ENCODE data around the gene MON1B.
A peak's percentile ranks its signal among the peaks of the same experiment; 100 is the strongest.
"Not testable (repeated sequence)": the region's sequence is repeated elsewhere in the genome, so short reads cannot be mapped to it uniquely, and the experiment has no call there.

The MON1B gene

DNA sequence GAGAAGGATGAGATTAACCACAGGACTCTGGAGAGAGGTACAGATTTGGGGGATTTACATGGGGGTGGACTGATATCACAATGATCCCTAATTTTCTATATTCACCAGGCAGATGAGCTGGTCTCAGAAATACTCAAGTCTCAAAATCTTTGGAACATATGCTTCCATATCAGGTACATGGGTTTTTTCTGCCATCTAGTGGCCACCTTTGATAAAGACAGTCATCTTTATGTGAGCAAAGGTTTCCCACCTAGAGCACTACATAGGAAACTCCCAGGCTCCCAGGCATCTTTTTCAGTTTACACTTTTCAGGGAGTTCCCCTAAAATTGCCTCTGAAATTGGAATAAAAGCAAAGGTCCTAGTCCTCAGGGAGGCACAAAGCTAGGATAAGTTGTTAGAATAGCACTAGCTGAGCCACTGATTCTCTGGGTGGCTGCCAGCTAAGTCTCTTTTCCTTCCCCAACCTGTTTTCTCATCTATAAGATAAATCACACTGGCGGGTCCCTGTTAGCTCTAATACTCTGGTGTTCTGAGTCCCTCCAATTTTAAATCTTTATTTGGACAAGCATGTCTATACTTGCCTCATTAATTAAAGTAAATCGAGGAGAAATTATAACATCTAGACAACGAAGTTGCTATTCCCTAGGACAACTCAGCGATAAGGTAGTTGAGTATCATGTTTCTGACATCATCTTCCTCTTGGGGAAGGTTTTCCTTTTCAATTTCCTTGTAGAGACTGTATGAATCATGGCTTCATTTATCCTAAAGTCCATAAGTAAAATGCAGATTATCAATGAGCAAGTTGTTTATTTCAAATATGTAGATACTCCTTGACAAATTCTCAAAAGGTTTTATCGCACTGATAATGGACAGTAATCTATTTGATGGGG lies 19.0 kb upstream of the MON1B start:
- Histone ChIP-seq H3K9ac (ENCODE audit: low read depth, low read length) (no peak overlapping the region), H3K27me3 (ENCODE audit: control insufficient read depth, insufficient read depth, low read length) (no peaks in the 10 kb centered on the region), H3K4me3 (ENCODE audit: low read depth, low read length) (no peak overlapping the region), H3K4me1 (ENCODE audit: control insufficient read depth, insufficient read depth, low read length) (no peaks in the 10 kb centered on the region), H3K36me3 (ENCODE audit: control insufficient read depth, insufficient read depth, low read length) (no peaks in the 10 kb centered on the region), H3K9me3 (ENCODE audit: control insufficient read depth, insufficient read depth, low read length) (no peaks in the 10 kb centered on the region)

DNA sequence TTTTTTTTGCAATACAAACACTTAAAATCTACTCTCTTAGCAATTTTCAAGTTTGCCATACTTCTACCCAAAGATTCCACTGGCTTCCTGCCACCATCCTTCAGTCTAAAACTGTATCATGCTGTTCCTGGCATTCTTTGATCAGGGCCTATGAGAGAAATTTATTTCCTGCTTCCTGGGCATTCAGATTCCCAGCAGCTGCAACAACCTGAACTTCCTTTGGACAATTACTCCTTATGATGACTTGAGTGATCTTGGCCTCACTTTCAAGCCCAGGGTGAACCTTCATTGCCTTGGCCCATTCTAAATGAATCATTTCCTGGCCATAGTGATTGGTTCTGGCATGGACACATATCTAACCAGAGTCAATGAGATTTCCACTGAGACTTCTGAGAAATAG lies 18.0 kb upstream of the MON1B start:
- Histone ChIP-seq H3K36me3 (ENCODE audit: control insufficient read depth, insufficient read depth, low read length) (no peaks in the 10 kb centered on the region), H3K4me3 (ENCODE audit: low read depth, low read length) (no peak overlapping the region), H3K9me3 (ENCODE audit: control insufficient read depth, insufficient read depth, low read length) (no peaks in the 10 kb centered on the region), H3K9ac (ENCODE audit: low read depth, low read length) (no peak overlapping the region), H3K4me1 (ENCODE audit: control insufficient read depth, insufficient read depth, low read length) (no peaks in the 10 kb centered on the region), H3K27me3 (ENCODE audit: control insufficient read depth, insufficient read depth, low read length) (no peaks in the 10 kb centered on the region)

DNA sequence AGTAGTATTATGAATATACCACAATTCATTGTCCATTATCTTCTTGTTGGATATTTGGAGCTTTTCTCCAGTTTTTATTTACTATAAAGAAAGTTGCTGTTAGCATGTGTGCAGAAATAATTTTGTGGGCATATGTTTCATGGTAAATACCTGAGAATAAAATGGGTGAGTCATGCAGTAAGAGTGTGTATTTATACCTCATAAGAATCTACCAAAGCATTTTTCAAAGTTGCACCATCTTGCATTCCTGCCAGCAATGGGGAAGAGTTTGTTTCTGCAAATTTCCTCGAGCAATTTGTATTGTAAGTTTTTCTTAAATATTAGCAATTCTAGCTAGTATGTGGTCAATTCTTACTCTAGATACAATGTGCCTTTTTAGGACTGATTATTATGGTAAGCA lies 7.9 kb upstream of the MON1B start:
- H3K27me3 ChIP-seq (ENCODE audit: control insufficient read depth, insufficient read depth, low read length): no peaks in the 10 kb centered on the region
- H3K4me3 ChIP-seq (ENCODE audit: low read depth, low read length): no peak overlapping the region
- H3K4me1 ChIP-seq (ENCODE audit: control insufficient read depth, insufficient read depth, low read length): no peaks in the 10 kb centered on the region
- no peak overlapping the region for H3K9ac ChIP-seq (ENCODE audit: low read depth, low read length)
- no peaks in the 10 kb centered on the region for H3K36me3 ChIP-seq (ENCODE audit: control insufficient read depth, insufficient read depth, low read length)
- no peaks in the 10 kb centered on the region for H3K9me3 ChIP-seq (ENCODE audit: control insufficient read depth, insufficient read depth, low read length)

DNA sequence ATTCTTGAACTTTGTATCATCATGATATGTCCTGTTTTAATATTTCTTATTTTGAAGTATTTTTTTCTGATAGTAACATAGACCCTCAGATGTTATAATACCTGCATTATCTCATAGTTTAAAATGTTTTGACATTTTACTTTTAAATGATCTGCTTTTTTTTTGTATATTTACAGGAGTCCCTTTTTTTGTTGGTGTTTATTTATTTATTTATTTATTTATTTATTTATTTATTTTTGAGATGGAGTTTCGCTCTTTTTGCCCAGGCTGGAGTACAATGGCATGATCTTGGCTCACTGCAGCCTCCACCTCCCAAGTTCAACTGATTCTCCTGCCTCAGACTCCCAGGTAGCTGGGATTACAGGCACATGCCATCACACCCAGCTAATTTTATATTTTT lies 4.7 kb upstream of the MON1B start:
- H3K9ac ChIP-seq (ENCODE audit: low read depth, low read length); H3K27me3 ChIP-seq (ENCODE audit: control insufficient read depth, insufficient read depth, low read length); H3K36me3 ChIP-seq (ENCODE audit: control insufficient read depth, insufficient read depth, low read length); H3K4me3 ChIP-seq (ENCODE audit: low read depth, low read length); H3K4me1 ChIP-seq (ENCODE audit: control insufficient read depth, insufficient read depth, low read length); H3K9me3 ChIP-seq (ENCODE audit: control insufficient read depth, insufficient read depth, low read length): not testable (repeated sequence)

DNA sequence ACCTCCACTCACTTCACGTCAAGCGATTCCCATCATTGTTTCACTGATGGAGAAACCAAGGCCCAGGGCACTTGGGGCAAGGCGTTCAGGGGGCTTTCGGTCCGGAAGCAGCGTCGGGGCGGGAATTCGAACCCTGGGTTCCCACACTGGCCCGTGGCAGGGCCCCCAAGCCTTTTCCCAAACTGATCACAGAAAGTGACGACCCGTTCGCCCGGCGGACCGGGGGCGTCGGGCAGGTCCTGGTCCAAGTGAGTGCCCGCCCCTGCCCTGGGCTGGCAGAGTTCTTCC lies 856 bp upstream of the MON1B start:
- no peaks in the 10 kb centered on the region for H3K27me3 ChIP-seq (ENCODE audit: control insufficient read depth, insufficient read depth, low read length)
- no peaks in the 10 kb centered on the region for H3K9me3 ChIP-seq (ENCODE audit: control insufficient read depth, insufficient read depth, low read length)
- no peaks in the 10 kb centered on the region for H3K4me1 ChIP-seq (ENCODE audit: control insufficient read depth, insufficient read depth, low read length)
- peak overlapping the region; percentile 93 for H3K4me3 ChIP-seq (ENCODE audit: low read depth, low read length)
- peak overlapping the region; percentile 54 for H3K9ac ChIP-seq (ENCODE audit: low read depth, low read length)
- peaks cover 13% of the 10 kb centered on the region for H3K36me3 ChIP-seq (ENCODE audit: control insufficient read depth, insufficient read depth, low read length)

DNA sequence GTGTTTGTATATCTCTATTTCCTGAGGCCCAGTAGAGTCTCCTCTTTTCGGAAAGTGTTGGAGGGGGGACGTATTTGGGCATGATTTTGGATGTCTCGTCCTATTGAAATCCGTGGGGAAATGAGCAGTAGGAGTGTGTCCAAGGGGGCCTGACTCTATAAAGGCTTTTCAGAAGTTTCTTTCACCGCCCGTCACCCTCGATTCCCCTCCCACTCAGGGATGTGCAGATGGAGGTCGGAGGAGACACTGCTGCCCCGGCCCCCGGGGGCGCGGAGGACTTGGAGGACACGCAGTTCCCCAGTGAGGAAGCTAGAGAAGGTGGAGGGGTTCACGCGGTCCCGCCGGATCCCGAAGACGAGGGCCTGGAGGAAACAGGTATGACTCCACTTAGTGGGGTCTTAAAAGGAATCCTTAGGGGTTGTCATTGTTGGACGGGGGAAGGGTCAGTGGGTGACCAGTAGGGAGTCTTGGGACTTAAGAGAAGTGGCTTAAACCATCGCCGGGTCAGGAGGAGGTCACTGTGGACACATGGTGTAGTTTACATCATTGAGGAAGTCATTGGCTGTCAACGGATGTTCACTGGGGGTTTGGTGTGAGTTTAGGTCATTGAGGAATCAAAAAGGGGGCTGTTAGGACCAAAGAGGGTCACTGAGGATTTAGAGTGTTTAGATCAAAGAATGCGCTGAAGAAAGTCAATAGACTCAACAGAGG lies 424 bp downstream of the MON1B start:
- peak overlapping the region; percentile 85 for H3K9ac ChIP-seq (ENCODE audit: low read depth, low read length)
- peak overlapping the region; percentile 93 for H3K4me3 ChIP-seq (ENCODE audit: low read depth, low read length)
- H3K4me1 ChIP-seq (ENCODE audit: control insufficient read depth, insufficient read depth, low read length): no peaks in the 10 kb centered on the region
- H3K9me3 ChIP-seq (ENCODE audit: control insufficient read depth, insufficient read depth, low read length): no peaks in the 10 kb centered on the region
- H3K36me3 ChIP-seq (ENCODE audit: control insufficient read depth, insufficient read depth, low read length): peaks cover 20% of the 10 kb centered on the region
- H3K27me3 ChIP-seq (ENCODE audit: control insufficient read depth, insufficient read depth, low read length): no peaks in the 10 kb centered on the region

DNA sequence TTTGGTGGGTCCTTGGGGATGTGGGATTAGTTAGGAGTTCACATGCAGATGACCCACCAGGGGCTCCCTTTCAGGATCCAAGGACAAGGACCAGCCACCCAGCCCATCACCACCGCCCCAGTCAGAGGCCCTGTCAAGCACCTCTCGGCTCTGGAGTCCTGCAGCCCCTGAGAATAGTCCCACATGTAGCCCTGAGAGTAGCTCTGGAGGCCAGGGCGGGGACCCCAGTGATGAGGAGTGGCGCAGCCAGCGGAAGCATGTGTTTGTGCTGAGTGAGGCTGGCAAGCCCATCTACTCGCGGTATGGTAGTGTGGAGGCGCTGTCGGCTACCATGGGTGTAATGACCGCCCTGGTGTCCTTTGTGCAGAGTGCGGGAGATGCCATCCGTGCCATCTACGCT lies 2.4 kb downstream of the MON1B start:
- Histone ChIP-seq H3K4me3 (ENCODE audit: low read depth, low read length) (no peak overlapping the region), H3K9ac (ENCODE audit: low read depth, low read length) (no peak overlapping the region)

DNA sequence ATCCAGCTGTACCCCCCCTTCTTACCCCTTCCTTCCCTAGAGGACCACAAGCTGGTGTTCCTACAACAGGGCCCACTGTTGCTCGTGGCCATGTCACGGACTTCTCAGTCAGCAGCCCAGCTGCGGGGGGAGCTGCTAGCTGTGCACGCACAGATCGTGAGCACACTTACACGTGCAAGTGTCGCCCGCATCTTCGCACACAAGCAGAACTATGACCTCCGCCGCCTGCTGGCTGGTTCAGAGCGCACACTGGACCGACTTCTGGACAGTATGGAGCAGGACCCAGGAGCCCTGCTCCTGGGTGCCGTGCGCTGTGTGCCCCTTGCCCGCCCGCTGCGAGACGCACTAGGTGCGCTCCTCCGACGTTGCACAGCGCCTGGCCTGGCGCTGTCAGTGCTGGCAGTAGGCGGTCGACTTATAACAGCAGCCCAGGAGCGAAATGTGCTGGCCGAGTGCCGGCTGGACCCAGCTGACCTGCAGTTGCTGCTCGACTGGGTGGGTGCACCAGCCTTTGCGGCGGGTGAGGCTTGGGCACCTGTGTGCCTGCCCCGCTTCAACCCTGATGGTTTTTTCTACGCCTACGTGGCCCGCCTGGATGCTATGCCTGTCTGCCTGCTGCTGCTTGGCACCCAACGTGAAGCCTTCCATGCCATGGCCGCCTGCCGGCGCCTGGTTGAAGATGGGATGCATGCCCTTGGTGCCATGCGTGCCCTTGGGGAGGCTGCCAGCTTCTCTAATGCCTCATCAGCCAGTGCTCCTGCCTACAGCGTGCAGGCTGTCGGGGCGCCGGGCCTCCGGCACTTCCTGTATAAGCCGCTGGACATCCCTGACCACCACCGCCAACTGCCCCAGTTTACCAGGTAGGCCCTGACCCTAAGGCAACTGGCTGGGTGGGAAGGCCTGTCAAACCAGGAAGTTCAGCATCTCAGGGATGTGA lies 3.6 kb downstream of the MON1B start:
- H3K36me3 ChIP-seq (ENCODE audit: control insufficient read depth, insufficient read depth, low read length): peaks cover 37% of the 10 kb centered on the region
- H3K9me3 ChIP-seq (ENCODE audit: control insufficient read depth, insufficient read depth, low read length): no peaks in the 10 kb centered on the region
- H3K4me3 ChIP-seq (ENCODE audit: low read depth, low read length): no peak overlapping the region

More for the DNA sequence above, 2.4 kb downstream of the MON1B start:
- Histone ChIP-seq H3K4me1 (ENCODE audit: control insufficient read depth, insufficient read depth, low read length) (no peaks in the 10 kb centered on the region), H3K9me3 (ENCODE audit: control insufficient read depth, insufficient read depth, low read length) (no peaks in the 10 kb centered on the region), H3K36me3 (ENCODE audit: control insufficient read depth, insufficient read depth, low read length) (peaks cover 28% of the 10 kb centered on the region), H3K27me3 (ENCODE audit: control insufficient read depth, insufficient read depth, low read length) (no peaks in the 10 kb centered on the region)

DNA sequence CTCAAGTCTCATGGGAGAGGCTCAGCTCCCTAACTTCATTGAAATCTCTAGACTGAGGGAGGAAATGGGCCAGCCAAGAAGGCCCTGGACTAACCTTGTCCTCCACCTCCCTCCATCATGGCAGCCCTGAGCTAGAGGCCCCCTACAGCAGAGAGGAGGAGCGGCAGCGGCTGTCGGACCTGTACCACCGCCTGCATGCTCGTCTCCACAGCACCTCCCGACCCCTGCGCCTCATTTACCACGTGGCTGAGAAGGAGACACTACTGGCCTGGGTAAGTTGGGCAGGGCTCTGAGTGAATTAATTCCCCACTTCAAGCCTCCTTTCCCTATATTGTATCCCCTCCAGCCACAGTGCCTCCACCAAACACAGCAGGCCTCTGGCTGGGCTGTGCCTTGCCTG lies 4.4 kb downstream of the MON1B start:
- Histone ChIP-seq H3K4me1 (ENCODE audit: control insufficient read depth, insufficient read depth, low read length) (no peaks in the 10 kb centered on the region), H3K36me3 (ENCODE audit: control insufficient read depth, insufficient read depth, low read length) (peaks cover 37% of the 10 kb centered on the region)

More for the DNA sequence above, 3.6 kb downstream of the MON1B start:
- H3K9ac ChIP-seq (ENCODE audit: low read depth, low read length): no peak overlapping the region
- no peaks in the 10 kb centered on the region for H3K27me3 ChIP-seq (ENCODE audit: control insufficient read depth, insufficient read depth, low read length)
- no peaks in the 10 kb centered on the region for H3K4me1 ChIP-seq (ENCODE audit: control insufficient read depth, insufficient read depth, low read length)

DNA sequence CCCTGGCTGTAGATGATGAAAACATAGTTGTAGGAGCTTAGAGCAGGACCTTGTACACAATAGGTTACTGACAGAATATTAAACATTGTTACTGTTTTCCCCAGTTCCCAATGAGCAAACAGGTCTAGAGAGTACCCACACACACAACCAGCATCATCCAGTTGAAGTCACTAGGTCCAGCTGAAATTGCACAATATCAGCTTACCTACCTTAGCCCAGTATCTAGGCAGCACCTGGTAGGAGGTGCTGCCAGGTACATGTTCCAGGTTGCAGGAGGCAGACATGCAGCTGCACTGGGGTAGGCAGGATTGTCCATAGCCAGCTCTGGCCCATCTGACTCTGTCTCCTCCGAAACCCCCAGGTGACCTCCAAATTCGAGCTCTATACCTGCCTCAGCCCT lies 6.8 kb downstream of the MON1B start:
- Histone ChIP-seq H3K9me3 (ENCODE audit: control insufficient read depth, insufficient read depth, low read length) (no peaks in the 10 kb centered on the region), H3K27me3 (ENCODE audit: control insufficient read depth, insufficient read depth, low read length) (no peaks in the 10 kb centered on the region), H3K9ac (ENCODE audit: low read depth, low read length) (no peak overlapping the region), H3K36me3 (ENCODE audit: control insufficient read depth, insufficient read depth, low read length) (peaks cover 37% of the 10 kb centered on the region), H3K4me3 (ENCODE audit: low read depth, low read length) (no peak overlapping the region), H3K4me1 (ENCODE audit: control insufficient read depth, insufficient read depth, low read length) (no peaks in the 10 kb centered on the region)

More for the DNA sequence above, 4.4 kb downstream of the MON1B start:
- Histone ChIP-seq H3K27me3 (ENCODE audit: control insufficient read depth, insufficient read depth, low read length) (no peaks in the 10 kb centered on the region), H3K4me3 (ENCODE audit: low read depth, low read length) (no peak overlapping the region), H3K9ac (ENCODE audit: low read depth, low read length) (no peak overlapping the region), H3K9me3 (ENCODE audit: control insufficient read depth, insufficient read depth, low read length) (no peaks in the 10 kb centered on the region)

DNA sequence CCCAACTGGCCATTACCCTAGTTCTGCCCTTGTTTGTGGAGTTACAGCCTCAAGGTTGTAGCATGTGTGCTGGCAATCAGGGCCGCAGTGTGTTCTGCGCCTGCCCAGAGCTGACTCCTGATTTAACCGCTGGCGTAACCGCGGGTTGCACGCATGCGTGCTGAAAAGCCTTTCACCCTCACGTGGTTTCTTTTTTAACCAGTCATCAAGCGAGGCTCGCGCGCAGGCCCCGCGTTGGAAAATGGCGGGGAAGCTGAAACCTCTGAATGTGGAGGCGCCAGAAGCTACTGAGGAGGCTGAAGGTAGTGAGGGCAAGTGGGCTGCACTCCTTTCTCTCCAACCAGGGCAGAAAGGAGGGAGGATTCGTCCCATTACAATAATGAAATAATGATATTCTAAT lies 8.2 kb downstream of the MON1B start, which contains the start of gene SYCE1L:
TSS of gene SYCE1L (plus strand) at position 198 of the 400 bp plus-strand sequence. CDS start at position 242, 44 bp downstream.
- Histone ChIP-seq H3K9me3 (ENCODE audit: control insufficient read depth, insufficient read depth, low read length) (no peaks in the 10 kb centered on the region), H3K27me3 (ENCODE audit: control insufficient read depth, insufficient read depth, low read length) (no peaks in the 10 kb centered on the region), H3K4me3 (ENCODE audit: low read depth, low read length) (no peak within 1 kb of the TSS), H3K36me3 (ENCODE audit: control insufficient read depth, insufficient read depth, low read length) (peaks cover 31% of the 10 kb centered on the region), H3K9ac (ENCODE audit: low read depth, low read length) (no peak within 1 kb of the TSS), H3K4me1 (ENCODE audit: control insufficient read depth, insufficient read depth, low read length) (no peaks in the 10 kb centered on the region)

All from iPS-15b (cell line).